HepG2 (cell line): ENCODE data around the gene MEGF6. TPM values are rescaled to one million over a fixed set of nuclear protein-coding genes. Genes with fewer than 3 reads are reported as not detected.

Experiments
- ATAC-seq: fragments of 200-7000 bp; cut with Tn5 transposase; 3 replicates; pipeline ENCODE4 v1.9.1; 2020; ENCODE audit warnings: mild to moderate bottlenecking, moderate library complexity
- BruUV-seq: library from RNA; stranded (reverse); fragments of 400-500 nt; replicated peaks from 2 replicates; lab custom pipeline; 2021; lab: Mats Ljungman, UMichigan
- CTCF ChIA-PET: fragments of 300-600 bp; formaldehyde crosslinking; extraction: SDS; loops from one replicate; lab custom pipeline; 2021; ENCODE audit warnings: low total read pairs, inconsistent platforms, low intra/inter-chr PET ratio; lab: Yijun Ruan, JAX
- POLR2A ChIA-PET: fragments of 350-600 bp; sonication (Branson Sonifier 250); formaldehyde crosslinking; loops from one replicate; lab custom pipeline; 2020; ENCODE audit warnings: antibody characterized with exemption, inconsistent platforms; lab: Yijun Ruan, JAX
- DNase-seq: peaks from one replicate; pipeline ENCODE4 v3.0.0-alpha.2; 2015; ENCODE audit warnings: low spot score
- FAIRE-seq: peaks from 3 replicates; lab custom pipeline; 2011; peaks lifted over from hg19 to GRCh38; lab: Jason Lieb, UNC
- H2AFZ ChIP-seq: one replicate; pipeline ENCODE4 v1.6.1; 2011; ENCODE audit warnings: low read length, inconsistent platforms
- H3K27ac ChIP-seq: fragments of 300-600 bp; 3 replicates; pipeline ENCODE4 v1.8.0; 2011; ENCODE audit warnings: mixed run types, mild to moderate bottlenecking, mixed read lengths, low read length, inconsistent platforms; ENCODE audit not compliant: insufficient read depth; ENCODE audit errors: extremely low read length
- H3K27me3 ChIP-seq, 2 experiments: fragments of 200-600 bp in 1 of 2; 2 replicates in 1 of 2; 3 replicates in 1 of 2; pipeline versions ENCODE4 v1.6.0 to v1.8.0; 2011; ENCODE audit warnings: low read length in 2 of 2, mild to moderate bottlenecking in 2 of 2, moderate library complexity in 2 of 2, inconsistent platforms in 1 of 2; ENCODE audit not compliant: insufficient read depth in 2 of 2, control insufficient read depth in 1 of 2
- H3K36me3 ChIP-seq, 2 experiments: fragments of 200-600 bp in 1 of 2; replicated peaks in 1 of 2; 2 replicates in 1 of 2; 3 replicates in 1 of 2; pipeline versions ENCODE4 v1.5.1 to v1.8.0; 2011; ENCODE audit warnings: low read length in 2 of 2, inconsistent platforms in 1 of 2; ENCODE audit not compliant: insufficient read depth in 2 of 2, control insufficient read depth in 1 of 2
- H3K4me1 ChIP-seq: 2 replicates; pipeline ENCODE4 v1.5.1; 2012; ENCODE audit warnings: low read length, inconsistent platforms; ENCODE audit not compliant: insufficient read depth
- H3K4me2 ChIP-seq: 2 replicates; pipeline ENCODE4 v1.6.0; 2011; ENCODE audit warnings: low read depth, low read length, inconsistent platforms
- H3K4me3 ChIP-seq, 3 experiments: fragments of 200-600 bp in 1 of 3; sonication (generic), shearing (Covaris generic) in 1 of 3; replicated peaks in 1 of 3; 2 replicates each; pipeline ENCODE4 v1.5.1; 2011 to 2016; ENCODE audit warnings: low read length in 3 of 3, inconsistent platforms in 2 of 3, low read depth in 2 of 3, mild to moderate bottlenecking in 2 of 3, control low read depth in 1 of 3, mixed read lengths in 1 of 3; ENCODE audit not compliant: insufficient read depth in 1 of 3
- H3K79me2 ChIP-seq: one replicate; pipeline ENCODE4 v1.6.1; 2011; ENCODE audit warnings: low read length, inconsistent platforms; ENCODE audit not compliant: insufficient read depth
- H3K9ac ChIP-seq: 2 replicates; pipeline ENCODE4 v1.6.0; 2011; ENCODE audit warnings: mild to moderate bottlenecking, low read depth, low read length, inconsistent platforms; ENCODE audit not compliant: insufficient read depth
- H3K9me3 ChIP-seq: 2 replicates; pipeline ENCODE4 v1.5.1; 2012; ENCODE audit warnings: mild to moderate bottlenecking, low read length
- H4K20me1 ChIP-seq: 2 replicates; pipeline ENCODE4 v1.6.0; 2011; ENCODE audit warnings: inconsistent platforms, mild to moderate bottlenecking, low read length, moderate library complexity; ENCODE audit not compliant: insufficient read depth
- AKNA ChIP-seq: sonication (generic); formaldehyde crosslinking; IDR thresholded peaks from 2 replicates; pipeline ENCODE4 v1.4.0; 2020; ENCODE audit warnings: missing genetic modification reagents, borderline replicate concordance
- EEA1 ChIP-seq: sonication (generic); formaldehyde crosslinking; IDR thresholded peaks from 2 replicates; pipeline ENCODE4 v1.5.1; 2020; ENCODE audit warnings: mild to moderate bottlenecking, missing genetic modification reagents, borderline replicate concordance
- HNRNPLL ChIP-seq: fragments of 200-400 bp; formaldehyde crosslinking; IDR thresholded peaks from 2 replicates; pipeline ENCODE4 v1.6.1; 2017; ENCODE audit warnings: mild to moderate bottlenecking, low read depth, low read length; ENCODE audit not compliant: poor library complexity, severe bottlenecking
- JDP2 ChIP-seq: sonication (generic); formaldehyde crosslinking; IDR thresholded peaks from 2 replicates; pipeline ENCODE4 v1.8.1; 2022; ENCODE audit warnings: missing genetic modification reagents, borderline replicate concordance
- KLF9 ChIP-seq: IDR thresholded peaks from 2 replicates; pipeline ENCODE4 v1.6.1; 2016; ENCODE audit warnings: low read depth
- KMT2B ChIP-seq: IDR thresholded peaks from 2 replicates; pipeline ENCODE4 v1.6.1; 2016; ENCODE audit warnings: missing genetic modification reagents, missing compliant biosample characterization
- MXD3 ChIP-seq: IDR thresholded peaks from 2 replicates; pipeline ENCODE4 v1.6.1; 2016; ENCODE audit warnings: mild to moderate bottlenecking, missing biosample characterization, missing genetic modification reagents
- NFIC ChIP-seq: IDR thresholded peaks from 2 replicates; pipeline ENCODE4 v1.6.1; 2012; ENCODE audit warnings: mild to moderate bottlenecking, low read length, inconsistent platforms
- POLR2G ChIP-seq: fragments of 200-400 bp; formaldehyde crosslinking; IDR thresholded peaks from 2 replicates; pipeline ENCODE4 v1.6.1; 2018; ENCODE audit warnings: mild to moderate bottlenecking, low read depth, low read length, moderate library complexity
- YEATS4 ChIP-seq: sonication (generic); formaldehyde crosslinking; IDR thresholded peaks from 2 replicates; pipeline ENCODE4 v1.4.0; 2020; ENCODE audit warnings: missing genetic modification reagents, borderline replicate concordance
- WGBS: methylation state at CpG from one replicate; pipeline ENCODE4 v1.1.6; 2017; ENCODE audit warnings: low lambda C conversion rate; 5-methylcytosine and 5-hydroxymethylcytosine counted together
- in situ Hi-C: cut with HindIII; loops from 2 replicates; pipeline ENCODE4 v1.10.0; 2017; ENCODE audit warnings: low pct_unique_long_range_greater_than_20kb; ENCODE audit not compliant: extremely low pct_ligation_motif_present
- intact Hi-C: fragments of 100-400 bp; cut with micrococcal nuclease; formaldehyde crosslinking; loops from one replicate; pipeline ENCODE4 v1.10.0; 2022; ENCODE audit not compliant: unreplicated experiment
- polyA plus RNA-seq, 8 experiments: library from polyadenylated mRNA; depleted of rRNA in 3 of 8; stranded (reverse) in 7 of 8; unstranded in 1 of 8; fragments of >200 nt; fragmentation: Illumina TruSeq in 4 of 8; extraction: Trizol in 4 of 8; gene quantifications; 2 replicates each; pipeline versions ENCODE4 v1.2.1 to v1.2.3, GENCODE V29; 2011 to 2016; ENCODE audit warnings: low read depth in 4 of 8, missing spikeins in 1 of 8, mixed read lengths in 1 of 8; ENCODE audit not compliant: insufficient read depth in 1 of 8
- total RNA-seq, 5 experiments: library from RNA; depleted of rRNA; stranded (reverse); fragments of >200 nt; fragmentation: Illumina TruSeq; extraction: Trizol; gene quantifications; 2 replicates each; pipeline ENCODE4 v1.2.3, GENCODE V29; 2016; ENCODE audit warnings: low read depth in 1 of 5

Gene MEGF6
- total and polyA plus RNA-seq, 2 of the 13 experiments (the other 11 are each of a cell fraction or from before 2014, with no cell fraction given): 1.9 TPM

- TF ChIP-seq KMT2B (no peak), KLF9 (no peak), JDP2 (no peak), MXD3 (CRISPR knock-in tag) (no peak), YEATS4 (CRISPR knock-in tag) (no peak), NFIC (no peak), HNRNPLL (no peak)
These were observed 18.0 kb downstream of the MEGF6 start (continued) for GRCh38 chr1:3593334-3593733.

GRCh38 chr1:3590951-3591865 lies 20.1 kb downstream of the MEGF6 start:
- no CpG with 5 or more reads among the region's 33 CpGs for WGBS
- DNase-seq (no peak), ATAC-seq (no peak; the same call in 2 of the 3 replicates), FAIRE-seq (no peak)
- Histone ChIP-seq H3K9me3 (no peaks in the 10 kb centered on the region), H3K9ac (no peak overlapping the region), H3K36me3 (no peaks in the 10 kb centered on the region), H3K4me2 (no peak overlapping the region), H3K4me3 (no peak overlapping the region), H3K27ac (no peak overlapping the region), H3K79me2 (no peaks in the 10 kb centered on the region), H4K20me1 (no peaks in the 10 kb centered on the region; the same call in 1 of the 2 replicates), H3K4me1 (peaks cover 27% of the 10 kb centered on the region), H3K27me3 (peaks cover 15 to 65% of the 10 kb centered on the region in 2 experiments), H2AFZ (no peak overlapping the region)
- in situ Hi-C loops: no loop called here
- CTCF ChIA-PET: interaction anchor here (1.2 kb wide), 1 partner anchor 28 kb away, joined by 3 read pairs; no protein-coding TSS in a partner anchor
- intact Hi-C loops: no loop called here
- BruUV-seq: no TSS peak
- TF ChIP-seq POLR2G (no peak), EEA1 (no peak), AKNA (CRISPR knock-in tag) (no peak)
- TF ChIP-seq, all 625 proteins: peak for 0
- POLR2A ChIA-PET: no interaction called here
